Measurements from ENCODE around the gene PIGQ.

The PIGQ gene

GRCh38 chr16:606656-607307 is 37.0 kb downstream of the PIGQ start:
- ATAC-seq: no peak

GRCh38 chr16:608019-608418 is 38.3 kb downstream of the PIGQ start:
- DNase-seq (peak; percentile 69), ATAC-seq (peak; percentile 96)

More at GRCh38 chr16:606656-607307, 37.0 kb downstream of the PIGQ start:
- DNase-seq: no peak

- ATAC-seq: no peak
- no peak for DNase-seq
Measured at GRCh38 chr16:609316-609715, 39.5 kb downstream of the PIGQ start.

GRCh38 chr16:609984-610383 is 40.2 kb downstream of the PIGQ start:
- DNase-seq: no peak
- no peak for ATAC-seq

- ATAC-seq (peak; percentile 67), DNase-seq (peak; percentile 80)
Measured at GRCh38 chr16:610513-611381, 41.0 kb downstream of the PIGQ start.

- DNase-seq: no peak
- no peak for ATAC-seq
Measured at GRCh38 chr16:615122-615521, 45.4 kb downstream of the PIGQ start.

GRCh38 chr16:616733-617586 is 47.2 kb downstream of the PIGQ start:
- DNase-seq (no peak), ATAC-seq (no peak)

GRCh38 chr16:617855-618254 is 48.1 kb downstream of the PIGQ start:
- ATAC-seq (no peak), DNase-seq (no peak)

- DNase-seq: no peak
- ATAC-seq: no peak
Measured at GRCh38 chr16:619476-620100, 49.8 kb downstream of the PIGQ start.

GRCh38 chr16:620700-621525 is 51.1 kb downstream of the PIGQ start:
- ATAC-seq: no peak
- no peak for DNase-seq

- DNase-seq (no peak), ATAC-seq (no peak)
Measured at GRCh38 chr16:621526-622105, 51.8 kb downstream of the PIGQ start.

GRCh38 chr16:622920-623280 is 53.1 kb downstream of the PIGQ start:
- DNase-seq (no peak), ATAC-seq (no peak)

- ATAC-seq (no peak), DNase-seq (no peak)
Measured at GRCh38 chr16:624526-625070, 54.8 kb downstream of the PIGQ start.

- DNase-seq: no peak
- ATAC-seq: no peak
Measured at GRCh38 chr16:625117-625976, 55.6 kb downstream of the PIGQ start.

- ATAC-seq: no peak
- no peak for DNase-seq
Measured at GRCh38 chr16:625977-626765, 56.4 kb downstream of the PIGQ start.

GRCh38 chr16:626787-627453 is 57.2 kb downstream of the PIGQ start:
- no peak for DNase-seq
- peak; percentile 13 for ATAC-seq

GRCh38 chr16:627454-628239 is 57.9 kb downstream of the PIGQ start:
- no peak for DNase-seq
- ATAC-seq: no peak
